Measurements from ENCODE around the gene TSPYL1.

The TSPYL1 gene

DNA sequence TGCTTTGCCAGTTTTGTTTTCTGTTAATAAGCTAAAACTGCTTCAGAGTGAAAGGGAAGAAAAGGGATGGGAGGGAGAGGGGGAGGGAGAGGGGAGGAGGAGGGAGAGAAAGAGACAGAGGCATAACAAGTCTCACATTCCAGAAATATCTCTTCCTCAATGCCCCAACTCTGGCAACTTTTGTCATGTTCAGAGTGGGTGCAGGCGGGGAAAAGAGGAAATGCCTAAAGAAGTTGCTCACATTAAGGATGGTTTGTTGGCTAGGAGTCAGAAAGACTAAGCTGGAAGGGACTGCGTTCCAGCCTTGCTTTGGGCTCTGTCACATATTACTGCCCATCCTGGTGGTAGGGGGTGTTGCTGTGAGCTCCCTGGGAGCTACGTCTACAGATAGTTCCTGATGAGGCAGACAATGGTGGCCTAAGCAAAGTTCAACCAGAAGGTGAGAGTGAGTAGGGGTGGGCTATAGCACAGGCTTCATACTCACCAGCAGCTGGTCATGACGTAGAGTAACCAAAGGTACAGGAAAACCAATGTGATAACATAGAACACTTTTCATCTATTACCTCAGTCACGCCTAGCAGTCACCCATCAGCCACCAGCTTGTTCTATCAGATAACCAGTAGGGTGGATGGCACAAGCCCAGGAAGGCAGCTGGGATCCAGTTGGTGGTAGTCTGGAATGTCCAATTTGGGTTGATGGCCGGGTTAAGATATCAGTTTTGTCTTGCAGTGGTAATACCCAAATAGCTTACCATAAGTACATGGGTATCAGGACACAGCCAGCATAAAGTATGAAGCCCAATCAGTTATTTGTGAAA is 28.0 kb downstream of the TSPYL1 start:
- H3K4me3 ChIP-seq (ENCODE audit: low read depth, low read length): no peak overlapping the region
- TF ChIP-seq, protein P1, sequence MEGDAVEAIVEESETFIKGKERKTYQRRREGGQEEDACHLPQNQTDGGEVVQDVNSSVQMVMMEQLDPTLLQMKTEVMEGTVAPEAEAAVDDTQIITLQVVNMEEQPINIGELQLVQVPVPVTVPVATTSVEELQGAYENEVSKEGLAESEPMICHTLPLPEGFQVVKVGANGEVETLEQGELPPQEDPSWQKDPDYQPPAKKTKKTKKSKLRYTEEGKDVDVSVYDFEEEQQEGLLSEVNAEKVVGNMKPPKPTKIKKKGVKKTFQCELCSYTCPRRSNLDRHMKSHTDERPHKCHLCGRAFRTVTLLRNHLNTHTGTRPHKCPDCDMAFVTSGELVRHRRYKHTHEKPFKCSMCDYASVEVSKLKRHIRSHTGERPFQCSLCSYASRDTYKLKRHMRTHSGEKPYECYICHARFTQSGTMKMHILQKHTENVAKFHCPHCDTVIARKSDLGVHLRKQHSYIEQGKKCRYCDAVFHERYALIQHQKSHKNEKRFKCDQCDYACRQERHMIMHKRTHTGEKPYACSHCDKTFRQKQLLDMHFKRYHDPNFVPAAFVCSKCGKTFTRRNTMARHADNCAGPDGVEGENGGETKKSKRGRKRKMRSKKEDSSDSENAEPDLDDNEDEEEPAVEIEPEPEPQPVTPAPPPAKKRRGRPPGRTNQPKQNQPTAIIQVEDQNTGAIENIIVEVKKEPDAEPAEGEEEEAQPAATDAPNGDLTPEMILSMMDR (IDR thresholded peaks at IDR 0.05; ENCODE audit: borderline replicate concordance, insufficient read depth, low read depth, low read length): no peak

DNA sequence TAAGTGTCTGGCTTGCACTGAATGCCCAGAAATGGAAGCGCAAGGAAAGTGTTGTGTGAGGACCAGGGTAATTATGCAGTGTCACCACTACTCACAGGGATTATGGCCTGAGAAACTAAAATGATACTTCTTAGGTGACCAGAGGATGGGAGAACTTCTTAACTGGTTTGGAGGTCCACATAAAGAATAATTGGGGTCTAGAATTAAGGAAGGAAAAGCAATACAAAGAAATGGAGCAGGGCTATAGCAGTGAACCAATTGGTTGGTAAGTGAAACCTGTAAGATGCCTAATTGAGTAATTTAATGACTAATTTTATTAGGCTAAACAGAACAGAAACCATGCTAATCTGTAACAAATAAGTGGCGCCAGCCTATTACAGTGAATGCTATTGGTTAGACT is 31.2 kb downstream of the TSPYL1 start:
- TF ChIP-seq, protein P1 (IDR thresholded peaks at IDR 0.05; ENCODE audit: borderline replicate concordance, insufficient read depth, low read depth, low read length): no peak
- H3K4me3 ChIP-seq (ENCODE audit: low read depth, low read length): no peak overlapping the region

DNA sequence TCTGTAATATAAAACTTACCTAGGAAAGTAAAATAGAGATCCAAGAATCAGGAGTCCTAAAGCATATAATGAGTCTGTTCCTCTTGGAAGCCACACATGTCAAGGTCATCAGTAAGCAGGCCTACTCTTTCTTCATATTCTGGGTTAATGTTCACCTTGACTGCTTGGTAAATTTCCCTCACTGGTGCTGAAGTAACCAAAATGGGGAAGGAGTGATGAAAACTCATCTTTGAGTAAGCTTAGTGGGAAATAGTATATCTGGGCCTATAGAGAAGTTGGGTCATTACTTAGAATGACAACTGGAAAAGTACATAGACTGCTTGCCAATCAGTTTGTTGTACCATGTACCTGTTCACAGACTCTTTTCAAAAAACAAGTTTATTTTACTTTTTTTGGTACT is 32.4 kb downstream of the TSPYL1 start:
- TF ChIP-seq, protein P1 (IDR thresholded peaks at IDR 0.05; ENCODE audit: borderline replicate concordance, insufficient read depth, low read depth, low read length): no peak

DNA sequence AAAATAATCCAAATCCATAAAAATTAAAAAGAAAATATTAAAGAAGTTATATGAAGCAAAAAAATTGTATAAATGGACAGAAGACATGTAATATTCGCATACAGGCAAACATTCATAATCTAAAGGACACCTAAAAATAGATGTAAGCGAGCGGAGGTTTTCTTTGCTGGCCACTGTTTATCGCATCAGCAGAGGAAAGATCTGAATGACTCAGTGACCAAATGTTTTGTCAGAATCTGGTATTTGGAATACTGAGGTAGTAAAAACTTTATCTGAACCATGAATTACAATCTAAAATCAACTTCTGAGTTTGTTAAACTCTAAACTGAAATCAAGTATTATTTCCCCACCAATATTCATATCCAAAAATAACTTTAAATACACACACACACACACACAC is 33.6 kb downstream of the TSPYL1 start:
- TF ChIP-seq, protein P1 (IDR thresholded peaks at IDR 0.05; ENCODE audit: borderline replicate concordance, insufficient read depth, low read depth, low read length): no peak
- H3K4me3 ChIP-seq (ENCODE audit: low read depth, low read length): no peak overlapping the region

More for the DNA sequence above, 32.4 kb downstream of the TSPYL1 start:
- no peak overlapping the region for H3K4me3 ChIP-seq (ENCODE audit: low read depth, low read length)

DNA sequence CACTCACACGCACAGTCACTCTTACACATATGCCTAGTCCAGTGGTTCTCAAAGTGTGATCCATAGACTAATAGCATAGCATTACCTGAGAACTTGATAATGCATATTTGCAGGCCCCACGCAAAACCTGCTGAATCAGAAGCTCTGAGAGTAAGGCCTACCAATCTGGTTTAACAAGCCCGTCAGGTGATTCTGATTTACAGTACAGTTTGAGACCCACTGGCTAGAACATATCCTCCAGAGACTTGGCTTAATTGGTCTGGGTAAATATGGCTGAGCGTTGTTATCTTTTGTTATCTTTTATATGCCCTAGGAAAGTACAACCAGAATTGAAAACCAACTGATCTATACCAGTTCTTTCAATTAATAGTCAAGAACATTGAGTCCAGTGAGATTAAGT is 35.4 kb downstream of the TSPYL1 start:
- no peak overlapping the region for H3K4me3 ChIP-seq (ENCODE audit: low read depth, low read length)
- TF ChIP-seq, protein P1 (IDR thresholded peaks at IDR 0.05; ENCODE audit: borderline replicate concordance, insufficient read depth, low read depth, low read length): no peak

DNA sequence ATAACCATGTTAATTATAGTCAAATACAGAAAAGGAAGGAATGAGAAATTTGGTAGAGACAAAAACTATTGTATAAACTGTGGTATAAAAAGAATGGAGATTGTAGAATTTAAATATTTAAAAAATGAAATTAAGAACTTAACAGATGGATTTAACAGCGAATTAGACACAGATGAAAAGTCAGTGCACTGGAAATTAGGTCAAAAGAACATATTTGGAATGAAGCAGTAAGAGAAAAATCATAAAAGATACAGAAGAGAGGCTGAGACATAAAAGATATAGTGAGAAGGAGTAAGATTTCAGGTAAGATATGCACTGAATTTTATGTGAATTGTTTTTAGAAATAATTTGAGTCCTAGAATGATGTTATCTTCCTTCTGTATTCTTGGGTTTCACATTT is 39.9 kb downstream of the TSPYL1 start:
- H3K4me3 ChIP-seq (ENCODE audit: low read depth, low read length): no peak overlapping the region

More for the DNA sequence above, 39.9 kb downstream of the TSPYL1 start:
- TF ChIP-seq, protein P1 (IDR thresholded peaks at IDR 0.05; ENCODE audit: borderline replicate concordance, insufficient read depth, low read depth, low read length): no peak

All from GM12875 (cell line).